ENCODE results near the gene CBLC. TPM values are rescaled to one million over a fixed set of nuclear protein-coding genes. Genes with fewer than 3 reads are reported as not detected.

The CBLC gene
- total and polyA plus RNA-seq, 10 of the 15 experiments (the other 5 are each of a cell fraction or from before 2014, with no cell fraction given), result not detected

GRCh38 chr19:44812142-44812718 is 34.5 kb downstream of the CBLC start:
- SMC1A ChIA-PET (ENCODE audit: uncharacterized antibody, unreplicated experiment), result no interaction called here
- Histone ChIP-seq H3K79me2 (ENCODE audit: control insufficient read depth, insufficient read depth, low read length) (no peaks in the 10 kb centered on the region), H3K27ac (ENCODE audit: control insufficient read depth, insufficient read depth) (no peak overlapping the region), H3K4me2 (ENCODE audit: control insufficient read depth, insufficient read depth) (no peak overlapping the region), H4K20me1 (ENCODE audit: control insufficient read depth, insufficient read depth) (no peaks in the 10 kb centered on the region), H3K27me3 (replicated peaks in 1 of 2; ENCODE audit: control insufficient read depth in 2 of 2, insufficient read depth in 2 of 2, low read length in 1 of 2) (no peaks in the 10 kb centered on the region; a peak in 2 of 4 replicates), H3K36me3 (ENCODE audit: control insufficient read depth in 2 of 2, insufficient read depth in 2 of 2, low read length in 1 of 2) (no peaks in the 10 kb centered on the region), H3K4me1 (ENCODE audit: control insufficient read depth, insufficient read depth, low read length) (no peaks in the 10 kb centered on the region), H3K4me3 (no peak overlapping the region), H3K9me3 (replicated peaks; ENCODE audit: control insufficient read depth, insufficient read depth, low read length) (no peaks in the 10 kb centered on the region), H2AFZ (ENCODE audit: control insufficient read depth, low read depth, low read length) (no peak overlapping the region), H3K9ac (ENCODE audit: control insufficient read depth, insufficient read depth, low read length) (no peak overlapping the region)
- BruUV-seq (replicated peaks), result no TSS peak
- DNase-seq (ENCODE audit: low read depth, low spot score), result no peak
- in situ Hi-C loops (cut with MboI), result no loop called here
- POLR2A ChIA-PET, result no interaction called here
- TF ChIP-seq IRF3 (IDR thresholded peaks at IDR 0.05) (no peak), MEF2B (IDR thresholded peaks at IDR 0.05; ENCODE audit: partially characterized antibody, poor library complexity, severe bottlenecking) (no peak), MXI1 (IDR thresholded peaks at IDR 0.05; ENCODE audit: low read depth, low read length) (no peak), ATF3 (IDR thresholded peaks at IDR 0.05; ENCODE audit: borderline replicate concordance, extremely low read depth, low read depth, low read length) (no peak), GATAD2B (conservative IDR thresholded peaks at IDR 0.05; ENCODE audit: low read depth) (no peak), RCOR1 (conservative IDR thresholded peaks at IDR 0.05; ENCODE audit: low read depth, low read length) (no peak), E2F8 (IDR thresholded peaks at IDR 0.05; ENCODE audit: low read depth, partially characterized antibody) (no peak), CBX5 (IDR thresholded peaks at IDR 0.05; ENCODE audit: low read depth) (no peak)
- RAD21 ChIA-PET (ENCODE audit: unreplicated experiment), result no interaction called here
- FAIRE-seq, result no peak
- intact Hi-C loops (cut with micrococcal nuclease; ENCODE audit: unreplicated experiment), result no loop called here
- no peak for ATAC-seq
- 46% methylated on average over 25 of the region's 28 CpGs for whole genome bisulfite sequencing (ENCODE audit: insufficient coverage, insufficient replicate concordance, low lambda C conversion rate, missing lambda C conversion rate)
- CTCF ChIA-PET, result interaction anchor here (1.9 kb wide), 1 partner anchor 31 kb away, joined by 5 read pairs; no protein-coding TSS in a partner anchor

Measured in GM12878 (cell line).